HG03432 (cell line): ENCODE data around the gene GOLGA7B.

Source experiments
- ATAC-seq: cut with Tn5 transposase; IDR thresholded peaks from one replicate; pipeline ENCODE4 v1.9.1; 2021; ENCODE audit warnings: mild to moderate bottlenecking, moderate library complexity; ENCODE audit not compliant: unreplicated experiment

The GOLGA7B gene

GRCh38 chr10:97849687-97850402, at the start of gene GOLGA7B:
Gene GOLGA7B (plus strand): TSS chr10:97849843. CDS start chr10:97850304, 461 bp downstream.
- ATAC-seq = peak; percentile 70

DNA sequence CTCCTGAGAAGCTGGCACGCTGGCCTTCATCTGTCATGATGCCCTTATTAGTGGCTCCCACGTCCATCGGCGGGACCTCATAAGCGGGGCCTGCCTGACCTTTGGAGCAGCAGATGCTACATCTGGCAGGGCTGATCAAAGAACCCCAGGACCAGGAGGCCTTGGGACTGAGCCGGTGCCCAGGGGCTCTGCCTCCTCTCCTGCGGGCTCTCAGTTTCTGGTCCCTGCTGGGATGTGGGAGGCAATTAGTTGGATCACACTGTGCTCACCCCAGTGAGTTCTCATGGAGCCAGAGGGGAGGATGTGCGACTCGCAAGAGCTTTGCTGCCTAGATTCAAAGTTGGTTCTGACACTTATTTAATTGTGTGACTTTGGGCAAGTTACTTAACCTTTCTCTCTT, 49.2 kb upstream of the GOLGA7B start:
- no peak for ATAC-seq

GRCh38 chr10:97801422-97801821, 48.2 kb upstream of the GOLGA7B start:
- no peak for ATAC-seq

DNA sequence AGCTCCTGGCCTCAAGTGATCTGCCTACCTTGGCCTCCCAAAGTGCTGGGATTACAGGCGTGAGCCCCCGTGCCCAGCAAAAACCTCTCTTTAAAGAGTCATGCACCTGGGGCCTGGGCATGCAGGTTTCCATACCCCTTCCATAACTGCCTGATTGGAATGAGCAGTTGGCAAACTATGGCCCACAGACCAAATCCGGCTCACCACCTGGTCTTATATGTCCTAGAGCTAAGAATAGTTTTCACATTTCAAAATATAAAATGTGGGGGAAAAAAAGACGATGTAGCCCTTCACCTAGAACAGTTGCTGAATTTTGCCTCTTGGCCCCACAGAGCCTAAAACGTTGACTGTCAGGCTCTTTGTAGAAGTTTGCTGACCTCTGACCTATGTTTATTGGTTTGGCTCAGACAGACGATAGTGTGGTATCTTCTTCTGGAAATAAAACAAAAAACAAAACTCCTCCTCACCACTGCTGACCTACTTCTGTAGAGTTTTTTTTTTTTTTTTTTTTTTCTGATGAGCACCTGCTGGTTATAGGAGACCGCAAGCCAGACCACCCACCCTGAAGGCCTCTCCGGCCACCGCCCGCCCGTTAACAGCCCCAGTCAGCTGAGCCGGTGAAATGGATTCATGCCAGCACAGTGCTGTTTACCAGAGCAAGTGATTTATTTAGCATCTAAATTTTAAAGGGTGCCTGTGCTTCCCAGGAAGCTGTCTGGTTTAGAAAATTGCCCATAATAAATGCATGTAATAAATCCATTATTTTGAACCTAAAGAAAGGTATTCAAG, 44.4 kb upstream of the GOLGA7B start:
- no peak for ATAC-seq

DNA sequence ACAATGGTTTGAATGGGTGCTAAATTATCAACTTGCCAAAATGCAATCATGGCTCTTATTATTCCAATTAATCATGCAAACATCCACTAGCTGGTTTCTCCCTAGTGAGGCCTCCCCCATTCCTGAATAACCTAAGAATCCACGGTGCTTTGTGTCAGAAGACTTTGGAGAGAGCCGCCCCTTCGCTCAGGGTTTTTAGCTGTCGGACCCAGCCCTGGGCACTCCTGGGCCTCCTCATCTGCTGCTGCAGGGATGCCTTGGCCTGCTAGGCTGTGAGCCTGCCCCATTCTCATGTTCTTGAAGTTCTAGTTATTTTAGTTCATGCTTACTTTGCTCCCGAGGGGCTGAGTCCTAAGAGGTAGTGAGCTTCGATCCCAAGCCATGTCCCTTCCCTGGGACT, 43.7 kb upstream of the GOLGA7B start:
- no peak for ATAC-seq

DNA sequence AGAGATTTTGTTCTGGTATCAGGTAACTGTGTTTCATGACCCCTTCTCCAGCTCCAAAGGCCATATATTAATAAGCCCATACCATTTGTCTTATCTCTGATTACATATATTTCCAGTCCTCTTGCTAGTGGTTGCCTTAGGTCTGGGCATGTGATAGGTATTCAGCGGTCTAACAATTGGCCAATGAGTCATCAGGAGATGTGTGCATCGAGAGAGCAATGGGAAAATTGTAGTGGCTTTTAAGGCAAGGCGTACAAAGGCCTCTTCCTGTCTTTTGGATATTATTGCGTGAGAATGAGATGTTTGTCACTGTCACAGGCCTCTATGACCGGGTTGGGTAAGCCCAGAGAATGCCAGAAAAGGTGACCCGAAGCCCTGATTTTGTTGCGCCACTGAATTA, 39.2 kb upstream of the GOLGA7B start:
- ATAC-seq = no peak

DNA sequence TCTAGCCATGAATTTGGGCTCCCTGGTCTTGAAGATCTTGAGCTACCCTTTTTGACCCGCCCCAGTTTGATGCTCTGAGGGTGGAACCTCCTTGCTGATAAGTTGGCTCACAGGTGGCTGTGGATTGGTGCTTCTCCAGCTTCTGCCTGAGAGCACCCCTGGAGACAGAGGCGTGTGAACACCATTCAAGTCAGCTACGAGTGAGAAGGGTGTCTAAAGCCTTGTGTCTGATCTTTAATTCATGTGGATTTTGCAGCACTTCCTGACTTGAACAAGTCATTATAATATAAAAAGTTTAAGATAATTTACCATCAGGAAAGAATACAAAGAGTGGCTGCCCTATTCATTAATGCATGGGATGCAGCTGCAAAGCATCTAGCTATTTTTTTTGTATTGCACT, 37.7 kb upstream of the GOLGA7B start:
- no peak for ATAC-seq

DNA sequence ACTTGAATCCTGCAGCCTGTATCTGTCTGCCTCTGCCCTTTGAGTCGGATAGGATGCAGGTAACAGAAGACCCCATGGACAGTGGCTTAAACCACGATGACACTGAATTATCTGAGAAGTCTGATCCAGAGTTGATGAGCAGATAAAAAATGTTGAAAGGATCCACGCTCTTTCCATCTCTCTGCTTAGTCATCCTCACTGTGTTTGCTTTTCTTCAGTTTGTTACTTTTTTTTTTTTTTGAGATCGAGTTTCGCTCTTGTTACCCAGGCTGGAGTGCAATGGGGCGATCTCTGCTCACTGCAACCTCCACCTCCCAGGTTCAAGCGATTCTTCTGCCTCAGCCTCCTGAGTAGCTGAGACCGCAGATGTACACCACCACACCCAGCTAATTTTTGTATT, 36.9 kb upstream of the GOLGA7B start:
- ATAC-seq = no peak

GRCh38 chr10:97813311-97813710, 36.3 kb upstream of the GOLGA7B start:
- ATAC-seq = no peak

DNA sequence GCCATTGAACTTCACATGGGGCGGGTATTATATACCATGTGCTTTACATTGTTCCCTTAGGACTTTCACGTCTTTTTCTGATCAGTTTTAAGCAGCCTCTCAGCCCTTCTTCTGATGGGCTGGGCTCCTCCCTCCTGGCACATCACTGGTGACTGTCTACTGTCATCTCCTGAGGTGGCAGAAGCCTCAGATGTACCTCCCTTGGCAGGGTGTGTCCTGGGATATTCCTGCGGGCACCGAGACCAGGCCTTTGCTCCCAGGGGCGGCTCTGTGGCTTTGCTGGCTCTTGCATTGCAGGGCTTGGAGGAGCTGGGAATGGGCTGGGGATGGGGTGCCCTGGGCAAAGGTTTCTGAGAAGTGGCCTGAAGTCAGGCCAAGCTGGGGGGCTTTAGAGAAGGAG, 34.6 kb upstream of the GOLGA7B start:
- no peak for ATAC-seq

- ATAC-seq = no peak
Observed at GRCh38 chr10:97816609-97817008, 33.0 kb upstream of the GOLGA7B start.

DNA sequence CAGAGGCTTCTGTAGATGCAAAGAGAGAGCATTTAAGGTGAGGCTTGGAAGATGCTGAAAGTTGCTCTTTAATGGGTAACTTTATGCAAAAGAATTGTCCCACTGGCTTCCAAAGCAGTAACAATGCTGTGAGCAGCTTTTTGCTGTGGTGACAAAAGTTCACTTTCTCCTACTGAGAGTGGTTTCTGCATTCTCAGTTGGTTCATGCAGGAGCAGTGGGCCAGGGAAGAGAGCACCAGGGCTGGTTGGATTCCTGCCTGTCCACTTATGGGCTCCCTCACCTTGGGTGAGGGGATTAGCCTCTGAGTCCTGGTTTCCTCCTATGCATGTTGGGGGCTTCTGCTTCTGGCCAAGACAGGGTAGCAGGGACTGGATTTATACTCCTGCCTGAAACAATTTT, 31.1 kb upstream of the GOLGA7B start:
- no peak for ATAC-seq

DNA sequence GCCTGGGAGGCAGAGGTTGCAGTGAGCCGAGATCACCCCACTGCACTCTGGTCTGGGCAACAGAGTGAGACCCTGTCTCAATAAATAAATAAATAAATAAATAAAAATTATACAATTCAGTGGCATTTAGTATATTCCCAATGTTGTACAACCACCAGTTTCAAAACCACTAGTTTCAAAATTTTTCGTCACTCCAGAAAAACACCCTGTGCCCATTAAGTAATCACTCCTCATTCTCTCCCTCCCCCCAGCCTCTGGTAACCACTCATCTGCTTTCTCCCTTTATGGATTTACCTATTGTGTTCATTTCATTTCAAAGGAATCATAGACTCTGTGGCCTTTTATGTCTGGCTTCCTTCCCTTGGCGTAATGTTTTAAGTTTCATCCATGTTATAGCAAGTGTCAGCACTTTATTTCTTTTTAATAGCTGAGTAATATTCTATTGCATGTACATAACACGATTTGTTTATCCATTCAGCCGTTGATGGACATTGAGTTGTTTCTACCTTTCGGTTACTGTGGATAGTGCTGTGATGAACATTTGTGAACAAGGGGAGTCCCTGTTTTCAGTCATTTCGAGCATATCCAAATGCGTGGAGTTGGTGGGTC, 29.4 kb upstream of the GOLGA7B start:
- ATAC-seq = no peak

GRCh38 chr10:97821308-97822038, 28.2 kb upstream of the GOLGA7B start:
- ATAC-seq = no peak

DNA sequence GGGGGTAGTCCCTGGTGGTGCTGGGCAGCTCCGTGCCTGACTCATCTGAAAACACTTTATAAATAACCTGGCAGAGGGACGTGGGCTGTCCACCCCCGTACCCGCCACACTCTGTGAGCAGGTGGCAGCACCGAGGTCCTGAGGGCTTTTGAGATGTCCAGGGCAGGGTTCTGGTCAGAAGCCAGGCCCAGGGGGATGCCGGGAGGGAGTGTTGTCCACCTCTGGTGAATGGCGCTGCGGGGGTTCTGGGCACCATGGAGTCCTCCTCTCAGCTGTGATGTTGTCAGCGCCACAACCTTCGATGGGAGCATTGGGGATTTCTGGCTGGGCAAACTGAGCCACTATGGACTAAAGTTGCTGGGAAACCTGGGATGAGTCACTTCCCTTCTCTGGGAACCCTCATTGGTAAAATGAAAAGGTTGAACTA, 27.4 kb upstream of the GOLGA7B start:
- ATAC-seq = no peak

- no peak for ATAC-seq
Observed at GRCh38 chr10:97823734-97824133, 25.9 kb upstream of the GOLGA7B start.

GRCh38 chr10:97825020-97825760, 24.5 kb upstream of the GOLGA7B start:
- no peak for ATAC-seq

- no peak for ATAC-seq
Observed at GRCh38 chr10:97826892-97827291, 22.8 kb upstream of the GOLGA7B start.

DNA sequence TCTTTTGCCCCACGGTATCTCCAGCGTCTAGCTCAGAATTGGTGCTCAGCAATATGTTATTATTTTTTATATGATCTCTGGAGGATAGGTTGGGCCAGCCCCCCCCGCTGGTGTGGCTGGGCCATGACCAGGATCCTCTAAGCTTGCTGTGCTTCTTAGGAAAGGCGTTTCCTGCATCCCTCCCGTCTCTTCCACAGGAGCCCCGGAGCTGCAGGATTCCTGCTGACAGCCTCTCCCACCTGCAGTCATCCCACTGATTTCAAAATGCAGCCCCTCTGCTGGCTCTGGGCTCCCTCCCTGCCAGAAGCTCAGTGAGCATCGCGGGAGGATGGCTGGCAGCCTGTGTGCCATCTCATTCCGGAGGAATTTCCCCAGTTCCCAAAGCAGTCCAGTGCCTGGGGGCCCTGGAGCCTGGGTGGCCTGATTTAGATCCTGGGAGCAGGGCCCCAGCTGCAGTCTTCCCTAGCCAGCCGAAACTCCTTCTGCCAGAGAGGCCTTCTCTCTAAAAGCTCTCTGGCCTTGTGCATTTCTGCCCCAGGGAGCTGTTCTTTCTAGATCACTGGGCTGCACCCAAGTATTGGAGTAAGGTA, 21.8 kb upstream of the GOLGA7B start:
- no peak for ATAC-seq

GRCh38 chr10:97828721-97829120, 20.9 kb upstream of the GOLGA7B start:
- ATAC-seq = no peak
